ENCODE measurements around the gene ZKSCAN7.
"Not testable (repeated sequence)": the region's sequence is repeated elsewhere in the genome, so short reads cannot be mapped to it uniquely, and the experiment has no call there.

ZKSCAN7 gene

DNA sequence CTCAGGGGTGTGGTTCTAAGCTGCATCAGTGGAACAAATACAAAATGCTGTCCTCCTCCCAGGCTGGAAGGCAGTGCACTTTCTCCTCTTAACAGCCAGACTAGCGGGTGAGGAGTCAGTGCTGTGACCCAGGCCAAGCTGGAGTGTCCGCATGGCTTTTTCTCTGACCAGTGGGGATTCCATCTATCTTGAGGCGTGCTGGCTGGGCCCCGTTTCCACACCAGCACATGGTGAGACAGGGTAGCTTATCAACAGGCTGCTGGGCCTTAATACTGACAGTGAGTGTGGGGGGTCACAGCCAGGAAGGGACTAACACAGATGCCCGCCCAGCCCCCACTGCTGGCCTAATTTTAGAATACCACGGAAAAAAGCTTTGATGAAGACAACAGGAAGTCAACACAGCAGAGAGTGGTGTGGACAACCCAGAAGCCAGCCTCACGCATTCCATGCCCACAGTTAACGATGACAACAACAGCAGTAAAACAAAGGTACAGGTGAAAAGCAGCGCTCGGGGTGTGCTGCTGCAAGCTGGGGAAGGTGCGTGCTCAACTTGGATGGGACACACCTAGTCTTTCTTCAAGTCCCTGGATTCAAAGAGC, 22.5 kb downstream of the ZKSCAN7 start:
- not testable (repeated sequence) for DNase-seq

DNA sequence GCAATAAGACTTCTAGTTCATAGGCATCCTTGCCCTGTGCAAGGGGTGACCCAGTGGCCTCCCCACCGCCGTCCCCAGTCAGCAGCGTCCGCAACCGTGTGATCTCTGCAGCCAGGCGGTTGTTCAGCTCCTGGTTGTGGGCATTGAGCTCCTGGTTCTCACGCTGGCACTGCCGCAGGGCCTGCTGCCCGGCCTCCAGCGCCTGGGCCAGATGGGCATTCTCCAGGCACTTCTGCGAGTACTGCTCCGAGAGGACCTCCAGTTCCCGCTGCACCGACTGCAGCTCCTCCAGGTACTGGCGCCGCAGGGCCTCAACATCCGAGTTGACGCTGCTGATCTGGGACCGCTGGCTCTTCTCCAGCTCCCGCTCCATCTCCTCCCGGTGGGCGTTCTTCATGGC, 23.3 kb downstream of the ZKSCAN7 start:
- DNase-seq, result not testable (repeated sequence)

DNA sequence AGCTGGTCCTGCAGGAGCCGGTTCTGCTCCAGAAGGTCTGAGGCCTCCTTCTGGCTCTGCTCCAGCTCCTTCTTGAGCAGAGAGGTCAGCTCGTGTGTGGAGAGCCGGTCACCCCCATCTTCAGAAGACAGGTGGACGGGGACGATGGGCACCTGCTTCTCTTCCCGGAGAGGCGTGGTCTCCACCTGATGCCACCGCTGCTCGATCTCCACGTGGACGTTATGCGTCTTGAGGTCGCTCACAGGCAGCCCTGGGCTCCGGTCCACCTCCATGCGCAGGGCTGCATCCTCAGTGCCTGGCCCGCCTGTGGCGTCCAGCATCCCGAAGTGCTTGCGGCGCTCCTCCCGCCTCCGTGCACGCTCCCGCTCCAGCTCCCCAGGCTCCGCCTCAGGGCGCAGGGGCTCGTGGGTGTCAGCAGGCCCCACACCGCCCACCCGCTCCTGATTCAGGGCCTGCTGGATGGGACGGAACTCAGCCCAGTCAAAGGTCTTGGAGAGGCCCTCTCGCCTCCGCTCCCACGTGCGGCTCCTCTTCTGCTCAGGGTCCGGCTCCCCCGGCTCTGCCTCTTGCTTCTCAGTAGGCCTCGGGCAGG, 24.0 kb downstream of the ZKSCAN7 start:
- DNase-seq, result not testable (repeated sequence)

DNA sequence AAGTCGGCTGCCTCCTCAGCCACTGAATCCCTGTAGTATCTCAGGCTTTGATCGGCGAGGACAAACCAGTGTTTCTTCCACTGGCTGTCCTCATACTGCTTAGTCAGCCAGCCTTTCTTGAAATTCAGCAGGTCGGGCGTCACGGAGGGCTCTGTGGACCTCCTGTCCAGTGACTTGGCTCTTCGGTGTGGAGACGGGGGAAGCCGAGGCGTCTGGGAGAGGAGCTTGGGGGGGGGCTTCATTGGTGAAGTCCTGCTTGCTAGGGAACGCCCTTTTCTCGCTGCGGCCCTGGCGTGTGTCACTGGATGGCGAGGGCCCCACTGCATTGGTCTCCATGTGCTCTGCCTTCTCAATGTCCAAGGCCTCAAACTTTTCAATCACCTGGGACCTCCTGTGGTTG, 24.8 kb downstream of the ZKSCAN7 start:
- DNase-seq, result not testable (repeated sequence)

DNA sequence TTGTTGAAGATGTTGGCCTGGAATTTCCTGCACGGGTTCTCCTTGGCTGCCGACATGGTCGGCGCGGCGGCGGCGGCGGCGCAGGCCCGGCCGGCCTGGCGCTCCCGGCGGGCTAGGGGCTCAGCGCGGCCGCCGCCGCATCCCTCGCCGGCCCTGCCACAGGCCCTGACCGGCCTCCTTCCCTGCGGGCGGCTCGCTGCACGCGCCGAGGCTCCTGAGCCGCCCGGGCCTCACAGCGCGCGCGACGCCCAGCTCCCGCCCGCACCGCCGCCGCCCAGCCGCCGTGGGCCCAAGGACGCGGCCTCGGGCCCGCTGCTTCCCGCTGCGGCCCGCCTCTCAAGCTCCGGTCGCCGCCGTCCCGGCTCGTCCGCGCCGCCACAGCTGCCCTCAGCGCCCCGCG, 26.0 kb downstream of the ZKSCAN7 start:
- not testable (repeated sequence) for DNase-seq

DNA sequence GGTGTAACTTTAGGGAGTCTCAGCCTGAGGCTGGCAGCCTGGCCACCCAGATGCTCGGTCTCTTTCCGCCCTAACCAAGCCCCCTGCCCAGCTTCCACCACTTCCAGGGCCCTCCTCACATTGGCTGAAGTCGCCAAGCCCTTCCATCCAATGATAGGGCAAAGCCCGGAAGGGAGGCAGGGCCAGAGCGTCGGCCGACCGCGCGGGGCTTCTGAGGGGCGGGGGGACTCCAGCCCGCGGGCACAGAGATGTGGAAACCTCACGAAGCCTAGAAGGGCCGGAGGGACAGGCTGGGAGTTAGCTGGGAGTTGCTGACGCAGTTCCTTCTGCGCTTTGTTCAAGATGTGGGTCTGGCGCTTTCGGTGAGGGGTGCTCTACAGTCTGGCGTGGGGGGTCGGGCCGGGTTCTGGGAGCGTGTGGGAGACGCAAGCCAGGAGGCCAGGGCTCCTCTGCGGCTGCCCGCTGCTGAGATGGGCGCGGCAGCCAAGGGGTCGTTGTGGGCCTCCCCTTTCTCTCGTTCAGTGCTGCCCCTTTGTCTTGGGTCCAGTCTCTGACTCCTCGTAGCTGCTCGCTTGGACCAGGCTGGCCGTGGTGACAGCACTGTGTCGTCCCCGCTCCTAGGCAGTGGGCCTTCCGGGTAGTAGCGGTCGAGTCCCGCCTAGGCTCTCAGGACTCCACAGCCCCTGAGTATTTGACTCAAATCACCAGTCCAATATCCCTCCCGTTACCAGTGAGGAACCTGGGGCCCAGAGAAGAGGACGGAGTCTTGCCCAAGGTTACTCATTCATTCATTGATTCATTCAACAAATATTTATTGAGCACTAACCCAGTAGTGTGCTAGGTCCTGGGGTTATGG, 29.9 kb downstream of the ZKSCAN7 start, which contains the start of gene ZNF660:
ZNF660 (plus strand) TSS at position 319 of the 856 bp plus-strand sequence. CDS start 9,230 bp downstream, outside the sequence.
- no peak for DNase-seq

DNA sequence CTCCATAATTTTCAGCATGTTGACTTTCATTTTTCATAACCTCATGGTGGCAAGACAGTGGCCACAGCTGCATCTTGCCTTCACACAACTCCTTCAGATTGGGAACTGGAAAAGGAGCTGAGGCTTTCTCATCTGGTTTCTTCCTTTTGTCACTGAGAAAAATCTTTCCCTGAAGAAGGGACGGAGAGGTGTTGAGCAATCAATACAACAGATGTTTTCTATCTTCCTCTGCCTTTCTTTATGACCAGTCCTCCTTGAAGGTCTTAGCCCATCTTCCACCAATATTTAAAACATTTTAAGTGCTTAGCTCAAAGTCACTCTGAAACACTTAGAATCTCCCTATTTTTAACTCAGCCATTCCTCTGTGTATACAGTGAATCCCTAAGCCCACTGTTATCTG, 41.6 kb downstream of the ZKSCAN7 start:
- DNase-seq, result no peak

DNA sequence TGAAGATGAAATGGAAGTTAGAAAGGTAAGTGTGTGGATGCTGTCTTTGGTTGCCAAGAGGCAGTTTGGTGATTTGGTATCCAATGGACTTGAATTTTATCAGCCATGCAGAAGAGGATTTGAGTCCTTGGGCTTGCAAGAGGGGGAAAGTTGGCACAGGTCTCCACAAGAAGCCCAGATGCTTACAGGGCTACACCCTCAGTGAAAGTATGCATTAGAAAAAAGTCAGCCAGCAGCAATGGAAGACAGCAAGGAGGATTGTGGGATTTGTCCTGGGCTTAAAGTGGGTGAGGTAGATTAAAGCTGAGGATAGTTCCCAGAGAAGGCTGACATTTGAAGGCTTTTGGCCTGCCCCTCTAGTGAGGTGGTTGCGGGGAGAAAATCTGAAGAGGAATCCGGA, 46.8 kb downstream of the ZKSCAN7 start:
- no peak for DNase-seq

DNA sequence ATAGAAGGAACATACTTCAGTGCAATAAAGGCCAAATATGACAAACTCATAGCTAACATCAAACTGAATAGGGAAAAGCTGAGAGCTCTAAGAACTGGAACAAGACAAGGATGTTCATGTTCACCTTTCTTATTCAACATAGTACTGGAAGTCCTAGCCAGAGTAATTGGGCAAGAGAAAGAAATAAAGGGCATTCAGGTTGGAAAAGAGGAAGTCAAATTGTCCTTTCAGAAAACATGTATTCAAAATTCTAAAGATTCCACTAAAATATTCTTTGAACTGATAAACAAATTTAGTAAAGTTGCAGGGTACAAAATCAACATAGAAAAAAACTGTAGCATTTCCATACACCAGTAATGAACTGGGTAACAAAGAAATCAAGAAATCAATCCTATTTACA, 57.7 kb downstream of the ZKSCAN7 start:
- DNase-seq, result no peak
